HepG2 (cell line): ENCODE data around the gene RSF1. TPM values are rescaled to one million over a fixed set of nuclear protein-coding genes. Genes with fewer than 3 reads are reported as not detected.
"Not testable (repeated sequence)": the region's sequence is repeated elsewhere in the genome, so short reads cannot be mapped to it uniquely, and the experiment has no call there.

Experiments
- ATAC-seq: fragments of 200-7000 bp; cut with Tn5 transposase; 3 replicates; pipeline ENCODE4 v1.9.1; 2020; ENCODE audit warnings: mild to moderate bottlenecking, moderate library complexity
- BruUV-seq: library from RNA; stranded (reverse); fragments of 400-500 nt; replicated peaks from 2 replicates; lab custom pipeline; 2021; lab: Mats Ljungman, UMichigan
- CTCF ChIA-PET: fragments of 300-600 bp; formaldehyde crosslinking; extraction: SDS; loops from one replicate; lab custom pipeline; 2021; ENCODE audit warnings: low total read pairs, inconsistent platforms, low intra/inter-chr PET ratio; lab: Yijun Ruan, JAX
- POLR2A ChIA-PET: fragments of 350-600 bp; sonication (Branson Sonifier 250); formaldehyde crosslinking; loops from one replicate; lab custom pipeline; 2020; ENCODE audit warnings: antibody characterized with exemption, inconsistent platforms; lab: Yijun Ruan, JAX
- DNase-seq: peaks from one replicate; pipeline ENCODE4 v3.0.0-alpha.2; 2015; ENCODE audit warnings: low spot score
- FAIRE-seq: peaks from 3 replicates; lab custom pipeline; 2011; peaks lifted over from hg19 to GRCh38; lab: Jason Lieb, UNC
- H2AFZ ChIP-seq: one replicate; pipeline ENCODE4 v1.6.1; 2011; ENCODE audit warnings: low read length, inconsistent platforms
- H3K27ac ChIP-seq: fragments of 300-600 bp; 3 replicates; pipeline ENCODE4 v1.8.0; 2011; ENCODE audit warnings: mixed run types, mild to moderate bottlenecking, mixed read lengths, low read length, inconsistent platforms; ENCODE audit not compliant: insufficient read depth; ENCODE audit errors: extremely low read length
- H3K27me3 ChIP-seq, 2 experiments: fragments of 200-600 bp in 1 of 2; 2 replicates in 1 of 2; 3 replicates in 1 of 2; pipeline versions ENCODE4 v1.6.0 to v1.8.0; 2011; ENCODE audit warnings: low read length in 2 of 2, mild to moderate bottlenecking in 2 of 2, moderate library complexity in 2 of 2, inconsistent platforms in 1 of 2; ENCODE audit not compliant: insufficient read depth in 2 of 2, control insufficient read depth in 1 of 2
- H3K36me3 ChIP-seq, 2 experiments: fragments of 200-600 bp in 1 of 2; replicated peaks in 1 of 2; 2 replicates in 1 of 2; 3 replicates in 1 of 2; pipeline versions ENCODE4 v1.5.1 to v1.8.0; 2011; ENCODE audit warnings: low read length in 2 of 2, inconsistent platforms in 1 of 2; ENCODE audit not compliant: insufficient read depth in 2 of 2, control insufficient read depth in 1 of 2
- H3K4me1 ChIP-seq: 2 replicates; pipeline ENCODE4 v1.5.1; 2012; ENCODE audit warnings: low read length, inconsistent platforms; ENCODE audit not compliant: insufficient read depth
- H3K4me2 ChIP-seq: 2 replicates; pipeline ENCODE4 v1.6.0; 2011; ENCODE audit warnings: low read depth, low read length, inconsistent platforms
- H3K4me3 ChIP-seq, 3 experiments: fragments of 200-600 bp in 1 of 3; sonication (generic), shearing (Covaris generic) in 1 of 3; replicated peaks in 1 of 3; 2 replicates each; pipeline ENCODE4 v1.5.1; 2011 to 2016; ENCODE audit warnings: low read length in 3 of 3, inconsistent platforms in 2 of 3, low read depth in 2 of 3, mild to moderate bottlenecking in 2 of 3, control low read depth in 1 of 3, mixed read lengths in 1 of 3; ENCODE audit not compliant: insufficient read depth in 1 of 3
- H3K79me2 ChIP-seq: one replicate; pipeline ENCODE4 v1.6.1; 2011; ENCODE audit warnings: low read length, inconsistent platforms; ENCODE audit not compliant: insufficient read depth
- H3K9ac ChIP-seq: 2 replicates; pipeline ENCODE4 v1.6.0; 2011; ENCODE audit warnings: mild to moderate bottlenecking, low read depth, low read length, inconsistent platforms; ENCODE audit not compliant: insufficient read depth
- H3K9me3 ChIP-seq: 2 replicates; pipeline ENCODE4 v1.5.1; 2012; ENCODE audit warnings: mild to moderate bottlenecking, low read length
- H4K20me1 ChIP-seq: 2 replicates; pipeline ENCODE4 v1.6.0; 2011; ENCODE audit warnings: inconsistent platforms, mild to moderate bottlenecking, low read length, moderate library complexity; ENCODE audit not compliant: insufficient read depth
- HNF4G ChIP-seq, 2 experiments: sonication (generic) in 1 of 2; formaldehyde crosslinking in 1 of 2; IDR thresholded peaks; 2 replicates each; pipeline versions ENCODE4 v1.4.0 to v1.6.1; 2011 to 2020; ENCODE audit warnings: borderline replicate concordance in 2 of 2, low read depth in 2 of 2, mild to moderate bottlenecking in 2 of 2, low read length in 1 of 2, missing genetic modification reagents in 1 of 2, moderate library complexity in 1 of 2
- WGBS: methylation state at CpG from one replicate; pipeline ENCODE4 v1.1.6; 2017; ENCODE audit warnings: low lambda C conversion rate; 5-methylcytosine and 5-hydroxymethylcytosine counted together
- in situ Hi-C: cut with HindIII; loops from 2 replicates; pipeline ENCODE4 v1.10.0; 2017; ENCODE audit warnings: low pct_unique_long_range_greater_than_20kb; ENCODE audit not compliant: extremely low pct_ligation_motif_present
- intact Hi-C: fragments of 100-400 bp; cut with micrococcal nuclease; formaldehyde crosslinking; loops from one replicate; pipeline ENCODE4 v1.10.0; 2022; ENCODE audit not compliant: unreplicated experiment
- polyA plus RNA-seq, 8 experiments: library from polyadenylated mRNA; depleted of rRNA in 3 of 8; stranded (reverse) in 7 of 8; unstranded in 1 of 8; fragments of >200 nt; fragmentation: Illumina TruSeq in 4 of 8; extraction: Trizol in 4 of 8; gene quantifications; 2 replicates each; pipeline versions ENCODE4 v1.2.1 to v1.2.3, GENCODE V29; 2011 to 2016; ENCODE audit warnings: low read depth in 4 of 8, missing spikeins in 1 of 8, mixed read lengths in 1 of 8; ENCODE audit not compliant: insufficient read depth in 1 of 8
- total RNA-seq, 5 experiments: library from RNA; depleted of rRNA; stranded (reverse); fragments of >200 nt; fragmentation: Illumina TruSeq; extraction: Trizol; gene quantifications; 2 replicates each; pipeline ENCODE4 v1.2.3, GENCODE V29; 2016; ENCODE audit warnings: low read depth in 1 of 5

Gene RSF1
- total and polyA plus RNA-seq, 2 of the 13 experiments (the other 11 are each of a cell fraction or from before 2014, with no cell fraction given): 15.5 to 33.1 TPM

DNA sequence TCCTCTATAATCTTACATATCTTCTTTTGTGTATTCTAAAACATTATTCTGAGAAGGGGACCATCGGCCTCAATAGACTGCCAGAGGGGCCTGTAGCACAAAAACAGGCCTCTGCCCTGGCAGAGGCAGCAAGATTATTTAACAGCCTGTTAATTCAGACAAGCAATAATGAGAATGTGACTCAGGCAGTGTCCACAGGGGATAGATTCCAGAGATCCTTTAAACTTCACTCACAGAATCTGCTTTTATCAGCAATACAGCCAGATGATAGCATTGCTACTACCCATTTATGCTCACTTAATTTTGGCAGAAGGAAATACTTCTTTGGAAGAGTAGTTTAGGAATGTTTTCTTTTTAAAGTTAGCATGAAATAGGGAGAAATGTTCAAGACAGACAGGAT, 45.3 kb upstream of the RSF1 start (continued):
- no peak for TF ChIP-seq HNF4G (IDR thresholded peaks at IDR 0.05; ENCODE audit: borderline replicate concordance, low read depth, low read length)
- TF ChIP-seq HNF4G (CRISPR knock-in tag; IDR thresholded peaks at IDR 0.05; ENCODE audit: borderline replicate concordance, low read depth): no peak
- TF ChIP-seq, all 625 proteins: peak for 0

DNA sequence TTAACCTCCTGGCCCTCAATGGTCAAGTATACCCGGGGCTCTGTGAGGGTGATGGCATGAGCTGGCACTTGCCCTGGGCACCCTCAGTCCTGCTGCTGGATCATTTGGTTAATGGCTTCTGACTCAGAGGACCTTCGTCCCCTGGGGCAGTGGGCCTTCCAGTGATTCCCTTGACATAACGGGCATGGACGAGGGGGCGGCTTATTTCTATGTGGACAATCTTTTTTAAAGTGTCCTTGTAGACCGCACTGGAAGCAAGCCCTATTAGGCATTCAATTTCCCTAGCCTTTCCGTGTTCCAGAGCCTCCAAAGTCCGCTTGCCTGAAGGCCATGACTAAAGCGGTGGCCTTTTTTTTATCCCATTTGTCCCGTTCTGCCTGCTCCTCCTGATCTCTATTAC, 40.9 kb upstream of the RSF1 start:
- in situ Hi-C loops, H3K36me3 ChIP-seq, CTCF ChIA-PET, BruUV-seq, H3K79me2 ChIP-seq, H3K4me2 ChIP-seq, H3K4me3 ChIP-seq, intact Hi-C loops, H3K27ac ChIP-seq, H4K20me1 ChIP-seq, H3K9ac ChIP-seq, H3K9me3 ChIP-seq, H3K27me3 ChIP-seq, ATAC-seq, H3K4me1 ChIP-seq, FAIRE-seq, DNase-seq, H2AFZ ChIP-seq, POLR2A ChIA-PET: not testable (repeated sequence)
- WGBS: 98% methylated on average over 6 of the region's 10 CpGs

DNA sequence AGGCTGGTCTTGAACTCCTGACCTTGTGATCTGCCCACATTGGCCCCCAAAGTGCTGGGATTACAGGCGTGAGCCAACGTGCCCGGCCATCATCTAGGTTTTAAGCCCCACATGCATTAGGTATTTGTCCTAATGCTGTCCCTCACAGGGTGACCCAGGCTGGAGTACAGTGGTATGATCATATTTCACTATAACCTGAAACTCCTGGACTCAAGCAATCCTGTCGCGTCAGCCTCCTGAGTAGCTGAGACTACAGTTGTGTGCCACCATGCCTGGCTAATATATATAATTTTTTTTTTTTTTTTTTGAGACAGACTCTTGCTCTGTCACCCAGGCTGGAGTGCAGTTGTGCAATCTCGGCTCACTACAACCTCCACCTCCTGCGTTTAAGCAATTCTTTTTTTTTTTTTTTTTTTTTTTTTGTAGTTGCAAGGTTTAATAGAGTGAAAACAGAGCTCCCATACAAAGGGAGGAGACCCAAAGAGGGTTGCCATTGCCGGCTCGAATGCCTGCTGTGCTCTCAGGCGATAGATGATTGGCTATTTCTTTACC, 37.5 kb upstream of the RSF1 start:
- H3K4me3 ChIP-seq, H3K9ac ChIP-seq, DNase-seq, H3K4me1 ChIP-seq, FAIRE-seq, POLR2A ChIA-PET, H3K79me2 ChIP-seq, H2AFZ ChIP-seq, CTCF ChIA-PET, H3K36me3 ChIP-seq, ATAC-seq, H3K27ac ChIP-seq, H3K4me2 ChIP-seq, H3K27me3 ChIP-seq, in situ Hi-C loops, H4K20me1 ChIP-seq, BruUV-seq, intact Hi-C loops: not testable (repeated sequence)
- H3K9me3 ChIP-seq: peaks cover 21% of the 10 kb centered on the region
- 83% methylated on average over 10 of the region's 10 CpGs for WGBS
